T1000 (cell line): ENCODE measurements around the gene GBGT1.

ENCODE experiments used
- DNase-seq: peaks from one replicate; lab custom pipeline; 2025; ENCODE audit warnings: mixed read lengths; lab: John Stamatoyannopoulos, UW

GBGT1 gene

DNA sequence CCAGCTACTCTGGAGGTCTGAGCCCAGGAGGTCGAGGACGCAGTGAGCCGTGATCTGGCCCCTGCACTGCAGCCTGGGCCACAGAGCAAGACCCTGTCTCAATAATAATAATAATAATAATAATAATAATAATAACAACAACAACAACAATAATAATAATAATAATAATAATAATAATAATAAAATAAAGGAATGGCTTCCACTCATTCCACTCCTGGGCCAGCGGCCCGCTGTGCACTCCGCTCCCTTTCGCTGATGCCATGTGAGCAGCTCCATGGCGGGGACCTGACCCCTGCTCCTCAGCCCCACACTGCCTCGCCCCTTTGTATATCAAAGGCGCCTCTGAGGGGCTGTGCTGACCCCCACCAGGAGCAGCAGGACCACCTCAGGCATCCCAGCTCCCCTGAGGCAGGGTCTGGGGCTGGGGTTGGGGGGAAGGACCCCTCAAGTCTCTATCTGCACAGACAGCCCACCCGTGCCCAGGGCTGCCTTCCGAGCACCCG lies 20.0 kb downstream of the GBGT1 start:
- no peak for DNase-seq

DNA sequence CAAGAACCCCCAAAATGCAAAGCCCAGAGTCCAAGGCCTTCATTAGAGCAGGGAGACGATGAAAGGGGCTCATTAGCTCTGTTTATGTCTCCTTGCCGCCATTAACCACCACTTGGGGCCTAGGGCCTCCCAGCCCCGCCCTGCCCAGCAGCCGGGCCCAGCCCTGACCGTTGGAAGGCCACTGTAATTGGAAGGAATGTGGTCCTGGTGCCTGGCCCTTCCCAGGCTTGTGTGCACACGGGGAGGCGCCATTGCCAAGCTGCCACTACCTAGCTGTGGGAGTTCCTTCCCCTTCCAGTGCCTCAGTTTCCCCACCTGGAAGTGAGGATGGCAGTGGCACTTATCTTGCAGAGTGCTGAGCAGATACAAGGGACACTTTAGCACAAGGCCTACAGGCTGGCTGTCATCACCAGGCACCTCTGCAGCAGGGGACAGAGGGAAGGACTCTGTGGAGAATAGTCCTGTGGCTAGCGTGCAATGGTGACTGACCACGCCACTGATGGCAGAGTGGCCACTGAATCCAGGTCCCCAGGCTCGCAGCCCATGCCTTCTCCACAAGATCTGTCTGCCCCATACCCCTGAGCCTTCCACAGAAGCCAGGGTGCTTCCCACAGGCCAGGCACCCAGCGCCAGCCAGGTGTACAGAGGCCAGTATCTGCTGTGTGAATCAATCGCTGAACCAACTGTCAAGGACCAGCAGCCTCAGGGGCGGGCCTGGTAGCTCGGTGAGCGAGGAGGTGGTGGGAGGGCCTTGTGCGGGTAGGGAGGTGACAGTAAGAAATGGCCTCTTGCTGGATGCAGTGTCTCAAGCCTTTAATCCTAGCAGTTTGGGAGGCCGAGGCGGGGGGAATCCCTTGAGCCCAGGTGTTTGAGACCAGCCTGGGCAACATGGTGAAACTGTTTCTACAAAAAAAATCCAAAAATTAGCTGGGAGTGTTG lies 20.8 kb downstream of the GBGT1 start:
- DNase-seq, result no peak

DNA sequence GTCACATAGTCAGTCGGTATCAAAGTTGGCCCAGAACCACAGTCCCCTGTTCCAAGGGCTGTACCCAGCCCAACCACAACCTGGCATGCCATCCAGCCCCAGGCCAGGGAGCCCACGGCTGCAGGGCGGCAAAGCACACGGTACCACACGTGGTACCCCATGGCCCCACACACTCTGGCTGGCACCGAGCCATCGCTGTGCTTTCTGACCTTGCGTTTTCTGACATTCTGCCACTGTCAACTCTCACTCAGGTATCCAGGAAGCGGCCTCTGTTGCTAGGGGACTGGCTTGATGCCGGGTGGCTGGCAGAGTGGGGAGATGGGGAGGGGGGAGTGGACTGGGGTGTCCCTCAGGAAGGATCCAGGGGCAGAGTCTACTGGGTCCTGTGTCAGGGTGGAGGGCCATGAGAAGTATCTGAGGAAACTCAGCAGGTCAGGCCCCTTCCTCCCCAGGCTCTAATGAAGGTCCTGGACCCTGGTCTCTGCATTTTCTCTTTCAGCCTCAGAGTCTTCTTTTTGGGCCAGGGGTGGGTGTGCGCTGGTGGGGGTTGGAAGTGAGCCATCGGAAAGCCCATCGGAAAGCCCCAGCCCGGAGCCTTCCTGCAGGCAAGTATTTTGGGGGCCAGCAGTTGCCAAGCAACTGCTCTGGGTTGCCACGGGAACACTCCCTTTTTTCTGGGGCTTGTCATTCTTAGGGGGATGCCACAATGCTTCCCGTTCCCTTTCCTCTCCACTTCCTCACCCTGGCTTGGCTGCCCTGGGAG lies 21.7 kb downstream of the GBGT1 start:
- DNase-seq, result no peak

DNA sequence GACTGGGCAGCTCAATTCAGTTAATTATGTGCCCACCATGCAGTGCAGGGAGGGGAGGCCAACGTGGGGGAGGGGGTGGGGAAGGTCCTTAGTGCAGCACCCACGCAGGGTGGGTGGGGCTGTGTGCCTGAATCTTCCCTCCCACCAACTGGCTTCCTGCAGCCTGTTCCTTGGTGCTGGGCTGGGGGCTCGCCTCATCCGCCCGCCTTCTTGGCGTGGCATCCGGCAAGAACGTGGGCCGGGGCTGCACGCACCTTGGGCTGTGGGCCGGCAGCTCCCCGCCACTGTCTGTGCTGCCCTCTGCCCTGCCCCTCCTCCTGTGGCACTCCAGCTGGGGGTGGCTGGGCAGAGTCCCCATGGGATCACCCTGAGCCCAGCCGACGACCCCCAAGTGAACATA lies 23.1 kb downstream of the GBGT1 start:
- DNase-seq, result no peak

DNA sequence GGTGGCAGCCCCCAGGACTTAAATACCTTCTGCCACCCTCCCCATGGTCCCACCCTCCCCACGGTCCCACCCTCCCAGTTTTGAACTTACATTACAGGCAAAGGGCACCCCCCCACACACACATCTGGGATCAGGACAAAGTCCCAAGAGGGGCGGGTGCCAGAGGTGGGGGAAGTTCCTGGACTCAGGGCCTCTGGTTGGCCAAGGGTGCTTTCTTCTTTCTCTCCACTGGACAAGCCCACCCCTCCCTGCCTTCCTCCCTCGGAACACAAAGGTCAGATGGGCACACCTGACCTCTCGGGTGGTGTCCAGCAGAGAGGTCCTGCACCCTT lies 23.6 kb downstream of the GBGT1 start:
- no peak for DNase-seq

DNA sequence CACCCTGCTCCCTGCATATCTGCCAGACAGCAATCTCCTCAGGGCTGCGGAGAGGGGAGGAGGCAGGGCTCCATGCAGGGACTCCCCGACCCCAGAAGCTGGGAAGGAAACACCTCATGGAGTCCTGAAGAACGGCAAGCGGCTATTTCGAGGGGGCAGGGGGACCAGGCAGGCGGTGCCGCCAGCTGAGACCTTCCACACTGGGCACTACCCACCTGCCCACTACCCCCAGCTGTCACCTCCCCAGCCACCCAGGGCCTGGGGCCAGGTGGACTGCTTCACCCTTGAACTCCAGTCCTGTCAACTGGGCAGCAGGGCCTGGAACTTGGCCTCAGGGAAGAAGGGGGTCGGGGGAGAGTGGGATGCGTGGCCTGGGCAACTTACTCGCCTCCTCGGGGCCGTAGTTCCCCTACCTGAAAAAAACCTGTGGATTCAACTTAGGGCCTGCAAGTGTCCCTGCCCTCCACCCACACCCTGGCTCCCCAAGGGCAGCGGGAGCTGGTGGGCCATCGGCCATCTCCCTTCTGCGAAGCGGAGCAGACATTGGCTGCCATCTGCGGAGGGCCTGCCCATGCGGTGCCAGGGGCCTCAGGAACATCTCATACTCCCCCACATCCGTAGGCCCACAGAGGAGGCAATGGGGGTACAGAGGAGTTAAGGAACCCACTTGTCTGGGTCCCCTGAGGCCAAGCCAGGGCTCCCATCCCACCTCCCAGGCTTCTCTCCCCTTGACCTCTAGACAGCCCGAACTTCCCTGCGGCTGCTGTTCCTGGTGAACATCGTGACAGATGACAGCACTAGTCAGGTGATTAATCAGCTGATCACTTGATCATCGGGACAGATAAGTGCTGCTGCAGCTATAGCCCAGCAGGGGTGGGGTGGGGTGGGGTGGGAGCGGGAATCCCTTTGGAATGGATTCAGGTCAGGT lies 24.2 kb downstream of the GBGT1 start:
- DNase-seq, result no peak

DNA sequence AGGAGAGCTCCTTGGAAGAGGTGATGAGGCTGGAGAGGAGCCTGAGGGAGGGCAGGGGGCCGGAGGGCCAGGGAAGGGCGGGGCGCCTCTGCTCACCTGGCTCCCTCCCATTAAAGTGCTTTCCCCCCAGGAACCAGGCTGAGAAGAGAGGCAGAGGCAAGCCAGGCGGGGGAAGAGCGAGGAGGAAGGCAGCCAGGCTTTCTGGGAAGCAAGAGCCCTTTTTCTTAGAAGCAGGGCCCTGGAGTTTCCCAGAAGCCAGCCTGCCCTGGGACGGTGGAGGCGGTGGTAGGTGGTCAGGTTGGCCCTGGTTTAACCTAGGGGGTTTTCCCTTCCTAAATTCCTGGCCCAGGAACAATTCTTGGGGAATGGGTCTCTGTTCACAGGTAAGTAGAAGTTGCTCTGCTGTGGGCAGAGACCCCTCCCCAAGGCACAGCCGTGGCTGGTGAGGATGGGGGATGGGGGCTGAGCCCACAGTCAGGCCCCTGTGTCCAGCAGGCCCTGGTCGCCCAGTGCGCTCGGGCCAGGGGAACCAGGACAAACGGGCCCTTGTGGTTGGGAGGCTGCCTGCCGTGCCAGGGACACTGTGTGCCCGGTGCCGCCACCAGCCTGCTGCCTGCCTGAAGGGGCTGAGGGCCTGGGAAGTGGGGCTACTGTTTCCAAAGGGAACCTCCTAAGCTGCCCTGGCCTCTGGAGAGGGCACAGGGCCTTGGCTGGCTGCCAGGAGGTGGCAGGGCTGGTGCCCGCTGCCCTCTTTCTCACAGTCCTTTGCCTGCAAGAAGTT lies 26.1 kb downstream of the GBGT1 start:
- no peak for DNase-seq

DNA sequence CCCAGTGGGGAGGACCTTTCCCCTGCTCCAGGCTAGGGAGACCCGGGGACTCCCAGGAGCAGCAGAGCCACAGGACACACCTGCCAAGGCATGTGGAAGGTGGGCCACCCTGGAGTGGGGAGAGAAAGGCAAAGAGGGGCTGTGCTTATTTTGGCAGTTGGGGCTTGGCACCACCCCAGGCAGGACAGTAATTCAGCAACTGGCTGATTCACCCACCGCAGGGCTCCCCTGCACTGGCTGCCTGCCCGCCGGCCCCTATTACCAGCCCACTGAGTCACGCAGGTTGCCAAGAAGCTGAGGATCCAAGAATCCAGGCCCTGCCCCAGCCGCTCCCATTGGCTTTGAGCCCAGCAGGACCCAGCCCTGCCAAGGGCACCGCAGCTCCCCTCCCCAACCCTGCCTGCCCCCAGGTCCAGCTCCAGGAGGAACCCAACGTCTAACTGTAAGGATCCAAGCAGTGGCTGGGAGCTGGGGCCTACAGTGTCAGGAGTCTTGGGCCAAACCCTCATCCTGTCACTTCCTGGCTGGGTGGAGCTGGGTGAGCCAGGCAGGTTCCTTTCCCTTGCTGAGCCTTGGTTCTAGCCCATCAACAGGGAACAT lies 28.5 kb downstream of the GBGT1 start:
- DNase-seq, result peak; percentile 95

DNA sequence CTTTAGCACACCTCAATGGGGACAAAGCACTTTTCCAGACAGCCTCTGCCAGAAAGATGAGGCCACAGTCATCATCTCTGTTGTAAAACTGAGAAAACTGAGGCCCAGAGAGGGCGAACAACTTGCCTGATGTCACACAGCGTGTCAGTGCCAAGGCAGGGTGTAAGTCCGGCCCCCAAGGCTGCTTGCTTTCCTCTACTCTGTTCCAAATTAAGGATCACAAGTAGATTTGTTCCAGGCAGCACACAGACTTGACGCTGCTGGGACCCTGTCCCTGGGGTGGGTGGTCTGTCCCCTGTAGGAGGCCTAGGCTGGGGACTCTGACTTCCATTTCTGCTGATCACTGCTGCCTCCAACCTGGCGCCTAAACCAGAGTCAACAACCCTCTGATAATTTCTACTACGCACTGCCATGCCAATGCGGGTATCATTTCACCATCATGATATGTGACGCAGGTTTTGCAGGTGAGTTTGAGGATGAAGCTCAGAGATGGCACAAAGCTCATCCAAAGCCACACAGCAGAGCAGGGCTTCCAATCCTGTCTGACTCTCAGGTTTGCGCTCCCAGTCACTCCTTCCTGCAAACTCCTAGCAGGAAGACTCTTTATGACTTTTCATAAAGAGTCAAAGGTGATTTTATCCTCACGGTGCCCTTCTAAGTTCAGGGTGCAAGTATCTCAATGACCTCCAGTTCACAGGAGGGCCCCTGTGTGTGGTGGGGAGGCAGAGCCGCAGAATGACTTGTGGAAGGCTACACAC lies 29.1 kb downstream of the GBGT1 start:
- no peak for DNase-seq

DNA sequence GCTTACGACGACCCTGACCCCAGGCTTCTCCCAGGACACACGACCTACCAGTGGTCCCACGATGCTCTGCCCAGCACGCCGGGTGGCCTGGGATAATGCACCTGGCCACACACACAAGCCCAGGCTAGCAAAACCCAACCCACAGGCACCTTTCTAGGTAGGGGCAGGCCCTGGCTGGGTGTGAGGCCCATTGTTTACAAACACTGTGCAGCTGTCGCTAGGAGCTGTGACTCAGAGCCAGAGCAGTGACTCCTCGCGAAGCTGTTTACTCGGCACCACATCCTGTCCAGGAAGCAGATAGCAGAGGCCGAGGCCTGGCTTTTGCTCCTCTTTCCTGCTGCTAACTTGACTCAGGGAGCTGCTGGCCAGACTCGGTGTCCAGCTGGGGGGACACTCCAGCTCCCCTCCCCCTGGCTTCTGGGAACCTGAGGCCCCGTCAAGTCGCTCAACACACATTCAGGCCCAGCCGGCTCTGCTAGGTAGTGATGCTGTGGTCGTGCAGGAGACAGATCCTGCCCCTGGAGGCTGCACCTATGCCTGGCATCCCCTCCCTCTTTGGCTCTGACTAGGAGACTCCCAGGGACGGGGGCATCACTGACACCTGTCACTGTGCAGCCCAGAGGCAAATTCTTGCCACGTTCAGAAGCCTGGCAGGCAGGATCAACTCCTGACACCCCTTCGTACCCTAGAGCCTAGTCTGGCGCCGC lies 29.9 kb downstream of the GBGT1 start:
- DNase-seq, result peak; percentile 74

DNA sequence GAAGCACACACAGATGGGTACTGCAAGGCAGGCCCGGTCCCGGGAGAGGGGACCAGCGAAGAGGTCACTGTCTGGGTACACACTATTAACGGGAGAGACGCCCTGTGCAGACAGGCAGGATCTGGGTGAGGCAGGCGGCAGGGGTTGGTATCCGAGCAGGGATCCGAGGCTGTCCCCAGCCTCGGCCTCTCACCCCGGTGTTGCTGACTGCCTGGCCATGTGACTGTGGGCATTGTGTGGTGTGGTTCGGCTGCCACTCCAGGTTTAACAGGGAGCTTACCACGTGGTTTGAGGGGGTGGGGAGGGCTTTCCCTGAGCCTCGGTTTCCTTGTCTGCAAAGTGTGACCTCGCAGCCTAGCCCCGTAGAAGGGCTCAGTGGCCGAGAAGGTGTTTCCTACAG lies 31.5 kb downstream of the GBGT1 start:
- DNase-seq, result no peak

DNA sequence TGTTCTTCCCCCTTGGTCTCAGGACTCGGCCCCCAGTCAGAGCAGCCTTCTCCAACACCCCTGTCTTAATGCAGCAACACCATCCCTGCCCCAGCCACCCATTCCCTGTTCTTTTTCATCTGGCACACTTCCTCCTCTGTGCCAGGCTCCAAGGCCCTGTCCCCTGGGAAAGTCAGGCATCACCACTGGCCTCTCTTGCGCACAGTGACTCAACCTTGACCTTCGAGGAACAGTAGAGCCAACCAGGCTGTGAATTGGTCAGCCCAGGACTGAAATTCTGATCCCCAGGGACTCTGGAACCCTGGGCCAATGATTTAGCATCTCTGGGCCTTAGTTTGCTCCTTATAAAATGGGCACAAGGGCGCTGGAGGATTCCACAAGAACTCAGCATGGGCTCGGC lies 32.2 kb downstream of the GBGT1 start:
- DNase-seq, result no peak

DNA sequence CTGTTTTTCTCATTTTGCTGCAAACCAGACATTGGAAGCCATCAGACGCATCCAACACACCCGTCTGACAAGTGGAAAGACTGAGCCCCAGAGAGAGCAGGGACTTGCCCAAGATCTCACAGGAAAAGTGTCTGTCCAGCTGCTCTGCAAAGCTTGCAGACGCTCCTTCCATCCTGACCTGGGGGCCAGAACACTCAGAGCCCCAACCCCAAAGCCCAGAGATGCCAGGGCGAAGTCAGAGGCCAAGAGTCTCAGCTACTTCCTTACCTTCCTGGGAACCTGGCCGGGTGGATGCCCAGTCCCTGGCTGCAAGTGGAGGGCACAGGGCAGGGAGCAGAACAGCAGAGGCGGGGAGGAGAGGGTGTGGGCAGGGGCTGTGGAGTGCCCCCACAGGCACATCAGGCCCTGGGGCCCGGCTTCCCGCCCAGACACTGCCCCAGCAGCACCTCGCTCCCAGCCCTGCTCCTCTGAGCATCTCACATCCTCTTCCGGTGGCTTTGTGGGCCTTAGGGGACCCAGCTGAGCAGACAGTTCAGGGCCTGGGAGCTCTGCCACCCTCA lies 32.9 kb downstream of the GBGT1 start:
- no peak for DNase-seq

DNA sequence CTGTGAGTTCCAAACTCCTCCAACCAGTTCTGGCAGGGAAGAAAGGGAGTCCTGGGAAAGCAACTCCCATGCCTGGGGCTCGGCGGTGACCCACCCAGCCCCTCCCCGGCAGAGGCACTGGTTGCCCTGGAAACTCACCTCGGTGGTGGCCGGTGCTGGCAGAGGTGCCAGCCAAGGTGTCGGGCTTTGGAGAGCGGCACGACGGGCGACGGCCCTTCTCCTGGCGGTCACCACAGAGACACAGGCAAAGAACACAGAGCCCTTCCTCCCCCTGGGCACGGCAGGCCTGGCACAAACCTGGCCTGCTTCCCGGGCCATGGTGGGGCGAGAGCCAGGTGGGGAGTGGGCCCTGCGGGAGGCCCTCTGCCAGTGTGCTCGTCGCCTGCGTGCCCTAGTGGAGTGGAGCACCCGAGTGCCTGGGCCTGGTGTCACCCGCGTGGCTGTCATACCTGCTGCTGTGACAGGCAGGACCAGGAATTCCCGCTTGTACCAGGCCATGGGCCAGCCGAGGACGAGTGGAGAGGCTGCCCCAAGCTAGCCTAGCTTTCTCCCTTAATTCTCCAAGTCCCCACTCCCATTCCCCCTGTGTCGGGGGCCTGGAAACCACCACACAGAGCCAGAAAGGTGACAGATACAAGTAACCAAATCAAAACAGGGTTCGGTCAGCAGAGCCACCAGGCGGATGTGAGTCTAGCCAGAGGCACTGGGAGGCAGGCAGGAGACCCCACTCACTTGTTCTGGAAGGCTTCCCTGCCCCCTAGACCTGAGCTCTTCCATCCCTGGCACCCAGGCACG lies 34.5 kb downstream of the GBGT1 start:
- DNase-seq, result no peak

DNA sequence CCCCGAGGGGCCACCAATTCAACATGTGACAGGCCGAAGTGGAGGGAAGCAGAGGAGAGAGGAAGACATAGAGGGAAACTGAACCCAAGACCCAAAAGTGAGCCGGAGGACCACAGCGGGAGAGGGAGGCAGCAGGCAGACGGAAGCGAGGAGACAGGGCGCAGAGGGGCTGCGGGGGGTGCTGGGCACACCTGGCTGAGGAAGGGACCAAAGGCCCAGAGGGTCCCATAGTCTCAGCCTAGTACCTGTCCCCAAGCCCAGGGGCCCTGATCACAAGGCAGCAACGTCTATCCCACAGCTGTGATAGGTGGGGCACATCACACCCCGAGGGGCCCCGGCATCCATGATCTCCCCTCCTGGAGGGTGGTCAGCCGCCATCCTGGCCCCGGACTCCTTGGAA lies 35.6 kb downstream of the GBGT1 start:
- no peak for DNase-seq

DNA sequence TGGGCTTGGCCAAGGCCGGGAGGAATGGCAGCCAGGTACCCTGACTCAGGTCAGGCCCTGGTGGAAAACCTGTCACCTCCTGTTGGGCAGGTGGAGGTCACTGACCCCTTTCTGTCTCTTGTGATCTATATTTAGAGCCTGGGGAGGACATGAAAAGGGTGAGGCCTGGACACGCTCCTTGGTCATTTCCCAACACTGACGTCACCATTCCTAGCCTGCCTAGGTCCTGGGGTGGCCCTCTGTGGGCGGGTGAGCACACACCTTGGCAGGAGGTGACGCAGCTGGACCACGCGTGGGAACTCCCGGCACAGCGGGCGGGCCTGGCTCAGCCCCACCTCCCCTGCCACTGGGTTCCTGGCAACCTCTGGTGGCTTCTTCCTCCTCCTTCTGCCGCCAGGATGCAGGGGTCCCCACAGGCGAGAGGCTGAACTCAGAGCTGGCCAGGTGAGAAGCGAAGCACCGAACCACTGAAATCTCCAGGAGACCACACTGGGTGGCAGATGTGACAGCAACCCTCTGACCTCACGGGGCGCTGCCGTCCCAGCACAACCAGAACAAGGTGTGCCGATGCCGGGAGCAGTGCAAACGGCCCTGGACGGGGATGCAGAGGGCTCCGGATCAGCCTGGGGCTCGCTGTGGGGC lies 36.3 kb downstream of the GBGT1 start:
- no peak for DNase-seq

DNA sequence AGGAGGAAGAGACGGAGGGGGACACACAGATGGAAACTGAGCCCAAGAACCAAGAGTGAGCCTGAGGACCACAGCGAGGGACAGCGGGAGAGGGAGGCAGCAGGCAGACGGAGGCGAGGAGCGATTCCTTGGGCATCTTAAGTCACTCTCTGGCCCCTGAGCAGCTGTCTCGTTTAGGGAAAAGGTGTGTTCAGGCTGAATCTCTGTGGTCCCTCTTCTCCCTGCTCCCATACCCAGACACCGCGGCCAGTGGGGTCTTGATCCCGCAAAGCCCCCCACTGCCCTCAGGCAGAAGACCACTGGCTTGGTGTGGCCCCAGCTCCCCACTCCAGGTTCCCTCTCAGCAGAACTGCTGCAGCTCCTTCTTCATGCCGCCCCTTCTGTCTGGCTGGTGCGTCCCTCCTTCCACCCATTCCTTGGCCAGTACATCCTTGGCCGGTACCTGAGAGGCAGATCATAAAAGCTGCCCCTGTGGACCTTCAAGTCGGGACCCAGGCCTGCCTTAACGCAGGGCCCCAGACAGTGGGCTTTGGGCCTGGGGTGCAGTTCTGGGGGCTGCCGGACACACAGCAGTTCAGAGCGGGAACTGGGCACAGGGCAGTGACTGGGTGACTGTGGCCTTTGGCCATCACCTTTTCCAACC lies 36.9 kb downstream of the GBGT1 start:
- no peak for DNase-seq
